ENCODE results near the gene APBA3. TPM values are rescaled to one million over a fixed set of nuclear protein-coding genes. Genes with fewer than 3 reads are reported as not detected.
A peak's percentile ranks its signal among the peaks of the same experiment; 100 is the strongest.

The APBA3 gene
- total and polyA plus RNA-seq, 8 donors, result 15.5 to 24.7 (median 19.8) TPM

DNA sequence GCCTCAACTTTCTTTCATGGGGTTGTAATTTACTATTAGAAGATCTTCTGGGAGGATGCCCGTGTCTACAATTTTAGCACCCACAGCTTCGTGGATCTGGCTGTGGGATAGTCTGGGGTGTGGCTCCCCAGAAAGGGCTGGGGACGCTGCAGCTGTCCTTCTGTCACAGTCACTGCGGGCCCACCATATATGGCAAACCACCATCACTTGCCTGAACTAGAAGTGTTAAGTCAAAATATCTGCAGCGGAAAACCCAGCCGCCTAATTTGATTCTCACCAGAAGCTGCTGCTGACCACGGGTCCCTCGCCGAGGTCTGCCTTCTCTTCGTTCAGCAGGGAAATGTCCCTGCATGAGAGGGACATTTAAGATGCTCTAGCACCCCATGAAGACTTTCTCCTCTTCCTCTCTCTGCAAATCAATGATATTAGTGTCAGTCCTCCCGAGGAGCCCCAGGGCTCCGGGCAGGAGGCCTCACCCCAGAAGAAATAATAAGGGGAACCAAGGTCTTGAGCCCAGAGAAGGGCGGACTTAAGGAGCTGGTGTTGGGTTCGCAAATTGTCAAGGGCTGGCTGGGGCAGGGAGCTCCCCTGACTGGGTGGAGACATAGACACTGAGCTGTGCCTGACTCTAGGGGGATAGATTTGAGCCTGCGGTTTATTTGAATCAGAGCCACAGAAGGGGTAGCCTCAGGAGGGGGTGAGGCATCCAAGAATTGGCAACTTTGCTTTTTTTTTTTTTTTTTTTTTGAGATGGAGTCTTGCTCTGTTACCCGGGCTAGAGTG is 27.7 kb upstream of the APBA3 start:
- no peaks in the 10 kb centered on the region for H3K36me3 ChIP-seq
- no peak for ATAC-seq
- H3K27ac ChIP-seq, result no peak overlapping the region
- TF ChIP-seq, protein P1, sequence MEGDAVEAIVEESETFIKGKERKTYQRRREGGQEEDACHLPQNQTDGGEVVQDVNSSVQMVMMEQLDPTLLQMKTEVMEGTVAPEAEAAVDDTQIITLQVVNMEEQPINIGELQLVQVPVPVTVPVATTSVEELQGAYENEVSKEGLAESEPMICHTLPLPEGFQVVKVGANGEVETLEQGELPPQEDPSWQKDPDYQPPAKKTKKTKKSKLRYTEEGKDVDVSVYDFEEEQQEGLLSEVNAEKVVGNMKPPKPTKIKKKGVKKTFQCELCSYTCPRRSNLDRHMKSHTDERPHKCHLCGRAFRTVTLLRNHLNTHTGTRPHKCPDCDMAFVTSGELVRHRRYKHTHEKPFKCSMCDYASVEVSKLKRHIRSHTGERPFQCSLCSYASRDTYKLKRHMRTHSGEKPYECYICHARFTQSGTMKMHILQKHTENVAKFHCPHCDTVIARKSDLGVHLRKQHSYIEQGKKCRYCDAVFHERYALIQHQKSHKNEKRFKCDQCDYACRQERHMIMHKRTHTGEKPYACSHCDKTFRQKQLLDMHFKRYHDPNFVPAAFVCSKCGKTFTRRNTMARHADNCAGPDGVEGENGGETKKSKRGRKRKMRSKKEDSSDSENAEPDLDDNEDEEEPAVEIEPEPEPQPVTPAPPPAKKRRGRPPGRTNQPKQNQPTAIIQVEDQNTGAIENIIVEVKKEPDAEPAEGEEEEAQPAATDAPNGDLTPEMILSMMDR (IDR thresholded peaks at IDR 0.05), result no peak
- H3K27me3 ChIP-seq, result peaks cover 12 to 38% of the 10 kb centered on the region in 2 donors
- no peak overlapping the region for H3K4me3 ChIP-seq
- no peaks in the 10 kb centered on the region for H3K9me3 ChIP-seq
- intact Hi-C loops (cut with DNase I), result no loop called here
- DNase-seq, result no peak
- peaks cover 0 to 21% of the 10 kb centered on the region in 2 donors for H3K4me1 ChIP-seq

DNA sequence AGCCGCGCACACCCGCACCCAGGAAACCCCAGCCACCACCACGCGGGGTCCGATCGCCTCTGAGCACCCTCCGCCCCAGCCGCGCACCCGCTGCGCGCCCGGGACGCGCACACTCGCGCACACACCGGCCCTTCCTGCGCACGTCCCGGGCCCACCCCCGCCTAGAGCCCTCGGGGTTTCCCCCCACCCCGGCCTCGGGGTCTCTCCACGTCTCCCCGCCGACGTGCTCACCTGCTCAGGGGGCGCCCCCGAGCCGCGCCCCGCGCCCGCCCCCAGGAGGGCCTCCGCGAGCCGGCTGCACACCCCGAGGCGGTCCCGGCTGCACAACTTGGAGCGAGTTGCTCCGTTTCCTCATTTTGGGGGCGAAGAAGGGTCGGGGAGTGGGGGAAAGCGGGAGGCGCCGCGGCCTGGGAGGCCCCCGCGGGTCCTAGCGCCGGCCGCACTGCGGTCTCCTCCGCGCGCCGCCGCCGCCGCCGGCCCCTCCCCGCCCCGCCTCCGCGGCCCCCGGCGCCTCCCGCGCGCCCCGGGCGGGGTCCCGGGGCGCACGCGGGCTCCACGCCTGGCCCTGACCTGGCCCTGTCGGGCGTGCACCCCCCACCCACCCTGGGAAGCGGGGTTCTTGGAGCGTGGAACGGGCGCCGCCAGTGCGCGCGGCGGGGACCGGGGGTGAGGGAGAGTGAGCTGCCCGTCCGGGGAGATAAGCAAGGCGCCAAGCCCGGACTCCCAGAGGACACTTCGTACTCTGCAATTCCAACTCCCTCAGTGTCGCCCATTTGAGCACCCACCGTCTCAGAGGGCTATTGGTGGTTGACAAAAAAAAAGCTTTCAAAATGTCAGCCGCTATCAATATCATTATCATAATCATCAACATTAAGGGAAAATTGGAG is 24.7 kb upstream of the APBA3 start, which contains the start of gene MATK:
Gene MATK (minus strand): TSS at position 444 of the 887 bp plus-strand sequence. CDS start 1,246 bp downstream, outside the sequence.
- intact Hi-C loops (cut with DNase I), result no loop called here
- Histone ChIP-seq H3K27ac (no peak within 1 kb of the TSS), H3K9me3 (peaks cover 0 to 16% of the 10 kb centered on the region in 2 donors), H3K27me3 (peaks cover 12 to 55% of the 10 kb centered on the region in 2 donors), H3K4me1 (peaks cover 0 to 21% of the 10 kb centered on the region in 2 donors), H3K4me3 (peak within 1 kb of the TSS; percentile 27 to 43), H3K36me3 (no peaks in the 10 kb centered on the region)
- peak; percentile 7 for ATAC-seq
- TF ChIP-seq, protein P1 (IDR thresholded peaks at IDR 0.05), result no peak
- DNase-seq, result peak in 1 of 4 donors; percentile 60

DNA sequence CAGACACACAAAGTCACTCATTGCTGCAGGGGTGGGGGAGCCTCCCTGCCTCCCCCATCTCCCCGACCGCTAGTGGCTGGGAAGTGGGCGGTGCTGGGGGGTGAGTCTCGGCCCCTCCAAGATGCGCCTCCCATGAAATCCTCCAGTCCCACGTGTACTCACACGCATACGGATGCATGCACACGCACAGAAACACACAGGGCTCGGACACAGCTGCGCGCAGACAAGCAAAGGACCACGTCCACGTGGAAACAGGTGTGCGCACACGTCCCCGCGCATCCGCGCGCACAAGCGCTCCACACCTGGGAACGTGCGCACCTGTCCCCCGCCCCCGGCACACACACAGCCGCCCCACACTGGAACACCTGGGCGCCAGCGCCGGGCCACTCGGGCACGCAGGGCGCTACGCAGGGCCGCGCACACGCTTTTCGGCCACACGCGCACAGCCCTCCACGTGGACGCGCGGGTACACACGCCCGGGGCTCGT is 24.0 kb upstream of the APBA3 start:
- DNase-seq, result peak in 1 of 4 donors; percentile 73
- Histone ChIP-seq H3K4me1 (peaks cover 0 to 21% of the 10 kb centered on the region in 2 donors), H3K9me3 (peaks cover 0 to 22% of the 10 kb centered on the region in 2 donors), H3K36me3 (no peaks in the 10 kb centered on the region), H3K4me3 (peak overlapping the region; percentile 27 to 43), H3K27ac (no peak overlapping the region), H3K27me3 (peaks cover 12 to 55% of the 10 kb centered on the region in 2 donors)
- peak; percentile 7 for ATAC-seq
- TF ChIP-seq, protein P1 (IDR thresholded peaks at IDR 0.05), result no peak
- intact Hi-C loops (cut with DNase I), result no loop called here

GRCh38 chr19:3784607-3785450 is 23.3 kb upstream of the APBA3 start:
- DNase-seq, result peak in 1 of 4 donors; percentile 77
- Histone ChIP-seq H3K4me3 (peak overlapping the region; percentile 27 to 43), H3K27me3 (peaks cover 12 to 49% of the 10 kb centered on the region in 2 donors), H3K27ac (no peak overlapping the region), H3K9me3 (peaks cover 0 to 22% of the 10 kb centered on the region in 2 donors), H3K4me1 (peaks cover 0 to 21% of the 10 kb centered on the region in 2 donors), H3K36me3 (no peaks in the 10 kb centered on the region)
- TF ChIP-seq, protein P1 (IDR thresholded peaks at IDR 0.05), result no peak
- peak; percentile 50 for ATAC-seq
- intact Hi-C loops (cut with DNase I), result no loop called here
